OCI-LY7 (cell line): ENCODE results near the gene ZNF644. TPM values are rescaled to one million over a fixed set of nuclear protein-coding genes. Genes with fewer than 3 reads are reported as not detected.

Experiments used
- BruUV-seq: library from RNA; stranded (reverse); fragments of 400-500 nt; replicated peaks from 2 replicates; lab custom pipeline; 2021; lab: Mats Ljungman, UMichigan
- CTCF ChIA-PET: fragments of 300-600 bp; sonication (Branson Sonifier 250); formaldehyde crosslinking; loops from one replicate; lab custom pipeline; 2022; ENCODE audit warnings: antibody characterized with exemption; ENCODE audit not compliant: unreplicated experiment; lab: Charles Lee
- POLR2A ChIA-PET: fragments of 300-600 bp; sonication (Branson Sonifier 250); formaldehyde crosslinking; loops from one replicate; lab custom pipeline; 2022; ENCODE audit warnings: antibody characterized with exemption; lab: Charles Lee
- DNase-seq: peaks from one replicate; pipeline ENCODE4 v3.0.0-alpha.2; 2015; ENCODE audit warnings: low spot score
- H2AFZ ChIP-seq: fragments of 200-600 bp; sonication (generic), shearing (Covaris generic); 2 replicates; pipeline ENCODE4 v1.6.1; 2014; ENCODE audit warnings: mild to moderate bottlenecking, antibody characterized with exemption, low read length, moderate library complexity
- H3K27ac ChIP-seq: fragments of 200-600 bp; sonication (generic); 2 replicates; pipeline ENCODE4 v1.5.1; 2014; ENCODE audit warnings: mixed run types, low read depth, mild to moderate bottlenecking, moderate library complexity, low read length, inconsistent platforms; ENCODE audit not compliant: poor library complexity, severe bottlenecking
- H3K36me3 ChIP-seq: fragments of 200-600 bp; sonication (generic); 2 replicates; pipeline ENCODE4 v1.6.1; 2014; ENCODE audit warnings: mild to moderate bottlenecking, antibody characterized with exemption, low read length, moderate library complexity, mixed read lengths; ENCODE audit not compliant: insufficient read depth
- H3K4me1 ChIP-seq: fragments of 200-600 bp; sonication (generic); 2 replicates; pipeline ENCODE4 v1.5.1; 2014; ENCODE audit warnings: mild to moderate bottlenecking, low read length; ENCODE audit not compliant: insufficient read depth, poor library complexity, severe bottlenecking
- H3K4me2 ChIP-seq: fragments of 200-600 bp; sonication (generic); 2 replicates; pipeline ENCODE4 v1.6.1; 2014; ENCODE audit warnings: mild to moderate bottlenecking, low read length
- H3K4me3 ChIP-seq: fragments of 200-600 bp; sonication (generic); 2 replicates; pipeline ENCODE4 v1.5.1; 2014; ENCODE audit warnings: mild to moderate bottlenecking, low read depth, low read length; ENCODE audit not compliant: poor library complexity, severe bottlenecking
- H3K79me2 ChIP-seq: fragments of 200-600 bp; sonication (generic); 2 replicates; pipeline ENCODE4 v1.6.1; 2016; ENCODE audit warnings: low read depth, mild to moderate bottlenecking, low read length, moderate library complexity, mixed read lengths; ENCODE audit not compliant: insufficient read depth
- H3K9me2 ChIP-seq: fragments of 200-600 bp; sonication (generic); 2 replicates; pipeline ENCODE4 v1.6.1; 2016; ENCODE audit warnings: mild to moderate bottlenecking, low read length, mixed read lengths; ENCODE audit not compliant: insufficient read depth
- H3K9me3 ChIP-seq: fragments of 200-600 bp; sonication (generic); 2 replicates; pipeline ENCODE4 v1.6.1; 2014; ENCODE audit warnings: mild to moderate bottlenecking, mixed run types, low read length, mixed read lengths
- H4K20me1 ChIP-seq: fragments of 200-600 bp; sonication (generic); 2 replicates; pipeline ENCODE4 v1.6.1; 2014; ENCODE audit warnings: mild to moderate bottlenecking, antibody characterized with exemption, low read length, moderate library complexity, mixed read lengths; ENCODE audit not compliant: insufficient read depth
- CTCF ChIP-seq: fragments of 200-600 bp; sonication (generic); conservative IDR thresholded peaks from 2 replicates; pipeline ENCODE4 v1.5.1; 2014; ENCODE audit warnings: mild to moderate bottlenecking, antibody characterized with exemption, low read length, moderate library complexity, mixed read lengths
- EZH2phosphoT487 ChIP-seq: fragments of 200-600 bp; sonication (generic); IDR thresholded peaks from 2 replicates; pipeline ENCODE4 v1.6.1; 2018; ENCODE audit warnings: low read depth, borderline replicate concordance, mild to moderate bottlenecking, mixed run types, antibody characterized with exemption, low read length, moderate library complexity, mixed read lengths
- intact Hi-C: fragments of 100-400 bp; cut with micrococcal nuclease; formaldehyde crosslinking; loops from one replicate; pipeline ENCODE4 v1.10.0; 2022; ENCODE audit not compliant: unreplicated experiment
- total RNA-seq, 2 experiments: library from RNA; depleted of rRNA in 1 of 2; stranded (reverse); fragments of >200 nt in 1 of 2; shearing (Covaris generic) in 1 of 2; gene quantifications; 2 replicates each; pipeline ENCODE4 v1.2.3, GENCODE V29; 2014 to 2022

The ZNF644 gene
- total RNA-seq, 2 experiments from 2014 or later = 56.6 to 65.1 TPM

- CTCF ChIA-PET = no interaction called here
- no peak overlapping the region for H3K4me3 ChIP-seq
- 0 out of 2 replicates have a peak, but pooled peaks cover 13% of the 10 kb centered on the region for H4K20me1 ChIP-seq
- intact Hi-C loops = no loop called here
- H3K9me2 ChIP-seq = no peaks in the 10 kb centered on the region
- no peaks in the 10 kb centered on the region for H3K4me1 ChIP-seq
- peaks cover 90% of the 10 kb centered on the region for H3K79me2 ChIP-seq
- H2AFZ ChIP-seq = no peak overlapping the region
- no peak for DNase-seq
- POLR2A ChIA-PET = interaction anchor here (0.6 to 1.2 kb wide), 2 partner anchors 9 to 103 kb away, joined by 3 read pairs; no protein-coding TSS in a partner anchor
- H3K36me3 ChIP-seq = peaks cover 51% of the 10 kb centered on the region
- BruUV-seq = no TSS peak
- no peak overlapping the region for H3K4me2 ChIP-seq
- TF ChIP-seq CTCF (no peak), EZH2phosphoT487 (no peak)
- H3K9me3 ChIP-seq = peaks cover 21% of the 10 kb centered on the region
- no peak overlapping the region for H3K27ac ChIP-seq
Measured at GRCh38 chr1:90955769-90956168, 66.1 kb downstream of the ZNF644 start.

GRCh38 chr1:90952906-90953305 is 68.9 kb downstream of the ZNF644 start:
- intact Hi-C loops = no loop called here
- H3K4me3 ChIP-seq = no peak overlapping the region
- no TSS peak for BruUV-seq
- H3K4me2 ChIP-seq = no peak overlapping the region
- no peak overlapping the region for H3K27ac ChIP-seq
- peaks cover 87% of the 10 kb centered on the region for H3K79me2 ChIP-seq
- no peaks in the 10 kb centered on the region for H3K9me2 ChIP-seq
- peaks cover 29% of the 10 kb centered on the region for H3K36me3 ChIP-seq
- H3K9me3 ChIP-seq = peaks cover 4% of the 10 kb centered on the region; the same call in 1 of the 2 replicates
- CTCF ChIA-PET = no interaction called here
- no peak overlapping the region for H2AFZ ChIP-seq
- no peaks in the 10 kb centered on the region for H3K4me1 ChIP-seq
- no peak for TF ChIP-seq CTCF
- TF ChIP-seq EZH2phosphoT487 = no peak
- POLR2A ChIA-PET = interaction anchor here (0.5 to 1.5 kb wide), 3 partner anchors 8 to 162 kb away, joined by 3 to 8 read pairs (median 3); no protein-coding TSS in a partner anchor
- H4K20me1 ChIP-seq = peaks cover 17% of the 10 kb centered on the region; the same call in 1 of the 2 replicates
- DNase-seq = no peak

GRCh38 chr1:90951009-90951408 is 70.8 kb downstream of the ZNF644 start:
- Histone ChIP-seq H3K36me3 (peaks cover 20% of the 10 kb centered on the region), H3K4me1 (no peaks in the 10 kb centered on the region), H3K4me3 (no peak overlapping the region), H3K79me2 (peaks cover 87% of the 10 kb centered on the region), H3K9me2 (no peaks in the 10 kb centered on the region), H3K27ac (no peak overlapping the region), H3K9me3 (no peaks in the 10 kb centered on the region; the same call in 1 of the 2 replicates), H3K4me2 (no peak overlapping the region), H4K20me1 (peaks cover 18% of the 10 kb centered on the region), H2AFZ (no peak overlapping the region)
- TF ChIP-seq CTCF (no peak), EZH2phosphoT487 (no peak)
- POLR2A ChIA-PET = no interaction called here
- intact Hi-C loops = no loop called here
- CTCF ChIA-PET = no interaction called here
- no peak for DNase-seq
- no TSS peak for BruUV-seq
